Stimulated activated CD8-positive, alpha-beta memory T cell treated with anti-CD3 and anti-CD28 coated beads, Interleukin-2, amount 100 ng/mL, for 1 hour (primary cell): Measurements from ENCODE around the gene TENM3.

Experiments
- DNase-seq, 2 donors: peaks; one replicate each; pipeline ENCODE4 v3.0.0-alpha.2; 2020; ENCODE audit warnings: low read depth in 2 of 2

Gene TENM3

DNA sequence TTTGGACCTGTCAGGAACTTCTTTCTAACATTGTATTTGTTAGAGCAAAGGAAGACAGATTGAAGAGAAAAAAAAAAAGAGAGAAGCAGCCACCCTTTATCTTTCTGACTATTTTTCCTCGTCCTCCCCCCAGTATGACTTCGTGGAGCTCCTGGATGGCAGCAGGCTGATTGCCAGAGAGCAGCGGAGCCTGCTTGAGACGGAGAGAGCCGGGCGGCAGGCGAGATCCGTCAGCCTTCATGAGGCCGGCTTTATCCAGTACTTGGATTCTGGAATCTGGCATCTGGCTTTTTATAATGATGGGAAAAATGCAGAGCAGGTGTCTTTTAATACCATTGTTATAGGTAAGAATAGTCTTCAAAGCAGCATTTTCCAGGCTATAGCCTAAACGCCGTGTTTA is 436.3 kb downstream of the TENM3 start:
- no peak for DNase-seq

DNA sequence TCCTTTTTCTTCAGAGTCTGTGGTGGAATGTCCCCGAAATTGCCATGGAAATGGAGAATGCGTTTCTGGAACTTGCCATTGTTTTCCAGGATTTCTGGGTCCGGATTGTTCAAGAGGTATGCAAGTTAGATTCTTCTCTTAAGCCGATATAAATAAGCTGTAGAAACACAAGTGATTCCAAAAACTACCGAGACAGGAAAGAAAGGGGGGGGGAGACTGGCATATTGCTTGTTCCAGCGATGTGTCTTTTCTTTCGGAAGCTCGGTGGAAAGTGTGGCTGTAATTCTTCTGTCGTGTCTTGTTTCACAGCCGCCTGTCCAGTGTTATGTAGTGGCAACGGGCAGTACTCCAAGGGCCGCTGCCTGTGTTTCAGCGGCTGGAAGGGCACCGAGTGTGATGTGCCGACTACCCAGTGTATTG is 437.0 kb downstream of the TENM3 start:
- no peak for DNase-seq

DNA sequence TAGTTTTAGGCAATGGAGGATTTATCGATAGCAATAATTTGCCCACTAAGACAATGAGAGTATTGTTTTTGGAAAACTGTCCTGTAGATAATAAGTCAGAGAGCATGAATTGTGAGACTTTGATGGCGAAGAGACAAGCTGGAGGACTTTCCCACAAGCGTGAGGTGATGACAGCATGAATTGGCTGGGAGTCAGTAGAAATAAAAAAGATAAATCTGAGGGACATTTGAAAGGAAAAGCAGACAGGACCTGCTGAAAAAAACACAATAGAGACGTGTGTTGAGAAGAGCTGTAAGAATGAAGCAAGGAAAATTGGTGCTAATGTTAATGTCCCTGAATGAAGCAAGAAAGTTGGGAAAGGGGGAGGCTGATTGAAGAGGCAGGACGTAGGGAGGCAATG is 440.5 kb downstream of the TENM3 start:
- no peak for DNase-seq

DNA sequence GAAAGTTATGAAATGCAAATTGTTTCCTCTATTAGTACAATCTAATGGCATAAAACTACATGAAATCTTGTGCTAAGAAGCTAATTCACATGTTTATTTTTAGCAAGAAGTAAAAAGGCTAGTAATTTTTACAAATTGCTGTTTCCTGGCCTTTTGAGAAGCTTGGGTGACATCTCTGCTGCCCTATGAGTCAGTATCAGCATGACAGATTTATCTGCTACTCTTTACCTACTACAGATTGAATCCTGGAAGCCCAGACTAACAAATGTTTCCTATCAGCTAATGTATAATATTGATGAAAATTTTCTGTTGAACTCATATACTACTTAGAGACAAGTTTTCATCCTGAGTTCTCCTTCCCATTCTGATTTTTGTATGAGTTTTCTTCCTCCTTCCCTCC is 441.6 kb downstream of the TENM3 start:
- DNase-seq = no peak

DNA sequence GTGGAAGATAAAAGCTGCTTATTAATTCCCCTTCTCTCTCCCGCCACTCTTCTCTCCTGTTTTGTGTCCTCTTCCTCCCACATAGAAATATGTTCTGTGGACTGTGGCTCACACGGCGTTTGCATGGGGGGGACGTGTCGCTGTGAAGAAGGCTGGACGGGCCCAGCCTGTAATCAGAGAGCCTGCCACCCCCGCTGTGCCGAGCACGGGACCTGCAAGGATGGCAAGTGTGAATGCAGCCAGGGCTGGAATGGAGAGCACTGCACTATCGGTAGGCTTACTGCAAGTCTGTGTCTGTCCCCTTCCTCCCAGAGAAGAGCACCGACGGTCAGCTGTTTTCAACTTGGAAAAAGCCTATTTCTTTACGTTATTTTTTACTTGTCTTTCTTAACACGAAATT is 444.9 kb downstream of the TENM3 start:
- DNase-seq = no peak

DNA sequence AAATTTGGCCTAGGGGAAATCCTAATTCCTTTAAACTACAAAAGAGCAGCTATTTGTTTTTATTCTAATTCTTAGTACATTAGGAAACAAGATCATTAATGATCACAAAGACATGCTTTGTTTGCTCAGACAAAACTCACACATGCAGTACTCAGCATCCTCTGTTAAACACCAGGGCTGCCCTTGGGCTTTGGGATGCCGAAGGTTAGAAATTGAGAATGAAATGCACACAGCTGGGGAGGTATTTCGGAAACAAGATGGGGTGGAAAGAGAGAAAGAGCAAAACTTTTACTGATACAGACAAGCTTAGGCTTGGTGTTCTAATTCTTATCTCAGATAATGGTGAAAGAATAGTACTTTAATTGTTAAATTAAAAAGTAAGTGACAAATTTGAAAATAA is 451.3 kb downstream of the TENM3 start:
- DNase-seq = no peak

DNA sequence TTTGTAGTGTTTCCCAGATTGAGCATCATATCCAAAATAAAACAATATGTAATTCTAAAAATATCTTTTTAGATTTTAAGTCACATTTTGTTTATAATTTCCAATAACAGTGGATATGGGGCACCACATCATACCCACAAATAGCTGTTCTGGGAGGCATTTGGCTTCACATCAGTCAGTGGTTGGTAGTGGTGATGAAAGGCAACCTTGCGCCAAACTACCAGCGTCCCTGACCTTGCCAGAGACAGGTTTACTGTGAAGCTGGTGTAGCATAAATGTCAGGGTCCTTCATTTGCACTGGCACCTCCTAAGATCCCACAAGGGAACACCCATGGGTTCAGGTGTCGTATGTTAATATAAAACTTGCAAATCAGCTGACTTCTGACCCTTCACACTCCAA is 451.8 kb downstream of the TENM3 start:
- DNase-seq = no peak

DNA sequence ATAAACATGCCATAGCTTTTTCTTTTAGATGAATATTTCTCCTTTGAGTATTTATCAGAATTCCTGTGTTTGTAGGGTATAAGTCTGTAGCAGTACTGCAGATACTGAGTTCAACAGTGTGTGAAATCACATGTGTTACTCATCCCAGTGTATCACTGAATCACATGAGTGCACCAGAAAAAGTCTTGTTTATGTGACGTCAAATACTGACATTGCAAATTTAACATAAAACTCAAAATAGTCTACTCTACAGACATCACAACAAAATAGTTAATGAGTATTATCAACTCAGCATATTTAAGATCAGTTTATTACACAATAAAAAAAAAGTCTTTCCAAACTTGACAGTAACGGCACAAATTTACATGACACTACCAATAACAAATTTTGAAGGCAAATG is 452.6 kb downstream of the TENM3 start:
- DNase-seq = no peak

DNA sequence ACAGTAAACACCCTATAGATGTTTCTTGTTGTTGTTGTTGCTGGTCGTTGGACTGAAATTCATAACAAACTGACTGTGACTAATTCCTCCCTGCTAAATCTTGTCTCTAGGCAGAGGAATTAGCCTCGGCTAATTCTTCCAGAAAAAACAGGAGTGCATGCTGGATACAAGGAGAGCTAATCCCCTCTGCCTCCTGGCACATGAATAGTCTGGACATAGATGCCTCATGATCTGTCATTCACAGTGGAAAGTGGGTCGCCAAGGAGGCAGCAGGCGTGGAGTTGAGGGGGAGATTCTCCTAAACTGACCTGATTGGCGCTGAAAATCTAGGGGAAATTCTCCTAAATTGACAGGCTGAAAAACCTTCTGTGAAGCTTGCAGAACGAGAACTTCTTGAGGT is 453.9 kb downstream of the TENM3 start:
- DNase-seq = no peak

DNA sequence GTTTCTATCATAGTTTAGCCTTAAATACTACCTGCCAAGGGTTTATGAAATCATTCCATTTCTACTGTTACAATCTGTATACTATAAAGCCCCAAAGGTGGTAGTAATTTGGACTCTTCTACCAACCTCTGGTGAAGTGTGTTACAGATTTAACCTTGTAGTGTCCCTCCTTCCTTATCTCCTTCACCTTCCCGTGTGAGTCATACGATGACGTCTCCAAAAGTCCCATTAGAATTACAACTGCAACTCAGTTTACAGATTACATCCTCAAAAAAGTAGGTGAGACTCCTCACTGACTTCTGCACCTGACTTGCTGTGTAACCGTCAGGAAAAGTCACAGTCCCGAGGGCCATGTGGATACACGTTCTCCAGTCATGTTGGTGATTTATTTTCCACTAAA is 455.0 kb downstream of the TENM3 start:
- DNase-seq = no peak

DNA sequence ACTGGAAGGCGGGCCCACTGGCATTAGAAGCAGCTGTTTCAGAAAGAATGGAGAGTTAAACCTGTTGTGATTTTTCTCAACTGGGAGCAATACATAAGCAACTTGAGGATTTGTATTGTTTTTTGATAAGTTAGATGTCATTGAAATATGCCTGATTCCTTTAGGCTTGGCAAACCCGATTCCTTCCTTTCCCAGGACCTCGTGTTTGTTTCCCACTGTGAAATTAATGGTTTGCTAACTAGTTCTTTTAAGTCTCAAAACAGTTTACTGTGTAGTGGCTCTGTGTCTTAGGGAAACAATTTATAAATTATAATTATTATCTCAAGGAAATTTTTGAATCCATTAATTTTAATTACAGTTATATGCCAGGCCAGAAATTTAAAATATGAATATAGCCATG is 456.0 kb downstream of the TENM3 start:
- no peak for DNase-seq

DNA sequence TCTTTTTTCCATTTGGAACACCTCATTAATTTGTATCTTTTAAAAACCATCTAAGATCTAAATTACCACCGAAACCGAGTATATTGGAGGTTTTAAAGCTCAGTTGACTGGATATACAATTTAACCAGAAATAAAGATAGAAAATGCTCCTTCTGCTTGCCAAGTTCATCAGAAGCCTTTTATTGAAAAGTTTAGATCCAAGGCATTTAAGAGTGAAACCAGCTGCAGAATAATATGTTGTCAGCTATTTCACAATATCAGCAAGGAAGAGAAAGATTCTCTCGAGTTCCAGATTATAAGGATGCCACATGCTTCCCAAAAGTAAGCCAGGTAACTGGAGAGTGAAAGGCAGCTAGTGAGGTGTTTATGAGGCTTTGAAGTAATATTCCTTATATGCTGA is 456.6 kb downstream of the TENM3 start:
- DNase-seq = no peak

DNA sequence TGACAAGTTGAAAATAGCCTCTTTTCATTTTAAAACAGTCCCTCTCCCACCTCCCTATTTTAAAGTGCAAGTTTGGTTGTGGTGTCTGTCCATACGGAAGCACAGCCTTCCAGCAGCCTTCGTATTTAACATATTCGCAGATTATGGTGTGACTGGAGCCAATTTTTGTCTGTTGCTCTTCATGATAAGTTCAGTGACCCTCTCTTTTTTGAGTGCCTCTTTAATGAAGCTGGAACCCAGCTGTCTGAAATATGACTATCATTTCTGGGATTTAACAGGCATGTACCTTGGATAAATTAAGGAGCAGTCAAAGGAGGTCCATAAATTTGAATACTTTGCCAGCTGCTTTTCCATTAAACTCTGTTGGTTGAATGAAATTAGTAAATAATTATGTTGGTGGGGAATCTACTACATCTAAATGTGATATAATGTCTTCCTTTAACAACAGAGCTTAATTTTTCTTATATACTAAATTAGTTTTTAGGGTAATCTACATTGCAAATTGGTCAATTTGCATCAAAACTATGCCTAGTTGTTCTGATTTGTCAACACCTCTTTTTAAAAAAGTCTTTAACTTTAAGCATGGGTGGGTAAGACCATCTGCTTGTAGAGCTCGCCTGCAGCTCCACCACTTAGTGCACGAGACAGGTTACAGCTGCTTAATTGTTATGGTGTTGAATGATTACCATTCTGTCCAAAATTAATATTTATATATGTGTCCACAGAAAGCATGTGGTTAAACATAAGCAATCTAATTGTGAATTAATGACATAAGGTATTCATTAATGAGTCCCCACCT is 457.4 kb downstream of the TENM3 start:
- no peak for DNase-seq

DNA sequence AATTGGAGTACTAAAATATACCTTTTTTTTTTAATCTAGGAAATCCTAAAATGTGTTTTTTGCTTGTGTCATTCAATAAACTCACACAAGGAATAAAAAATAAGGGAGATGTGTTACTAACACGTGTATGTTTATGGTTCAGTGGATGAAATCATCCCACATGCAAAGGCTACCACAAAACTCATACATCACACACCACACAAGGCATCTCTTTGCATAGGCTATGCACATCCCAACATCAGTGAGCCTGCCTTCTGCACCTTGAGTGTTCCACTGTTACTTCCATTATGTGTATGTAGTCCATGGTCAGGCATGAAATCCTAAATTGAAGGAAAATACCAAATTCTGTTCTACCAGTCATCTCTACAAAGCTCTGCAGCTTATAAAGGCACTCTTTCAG is 460.9 kb downstream of the TENM3 start:
- no peak for DNase-seq

DNA sequence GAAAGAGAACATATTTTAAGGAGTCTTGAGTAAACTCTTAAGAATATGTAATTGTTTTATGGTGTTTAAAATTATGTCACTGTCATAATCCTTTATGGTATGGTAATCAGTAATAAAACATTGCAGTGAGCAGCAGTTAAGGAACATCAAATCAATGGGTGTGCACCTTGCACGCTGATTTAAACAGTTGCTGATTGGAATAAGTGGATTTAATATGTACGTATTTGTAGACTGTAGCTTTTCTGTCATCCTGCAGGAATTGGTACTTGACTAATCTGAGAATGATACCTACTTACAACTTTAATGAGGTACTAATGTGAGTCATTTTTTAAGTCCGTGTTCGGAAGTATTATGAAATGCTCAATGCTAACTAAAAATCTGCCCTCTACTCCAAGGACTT is 461.7 kb downstream of the TENM3 start:
- DNase-seq = no peak

DNA sequence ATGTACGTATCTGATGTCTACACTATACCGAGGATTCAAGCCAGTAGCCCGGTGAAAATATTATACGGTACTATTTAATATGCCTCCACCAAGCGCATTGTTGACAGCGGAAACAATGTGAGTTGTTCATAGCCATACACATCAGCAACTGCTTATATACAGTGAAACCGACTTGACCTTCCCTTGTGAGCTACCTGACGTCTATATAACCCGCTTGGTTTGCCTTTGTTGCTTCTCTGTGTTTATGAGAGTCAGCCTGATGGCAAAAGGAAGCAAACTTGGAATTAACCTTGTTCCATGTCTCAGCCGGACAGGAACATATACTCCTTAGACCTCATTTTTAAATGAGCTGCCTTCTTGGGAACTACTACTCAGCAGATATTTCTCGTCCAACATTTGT is 462.2 kb downstream of the TENM3 start:
- no peak for DNase-seq

DNA sequence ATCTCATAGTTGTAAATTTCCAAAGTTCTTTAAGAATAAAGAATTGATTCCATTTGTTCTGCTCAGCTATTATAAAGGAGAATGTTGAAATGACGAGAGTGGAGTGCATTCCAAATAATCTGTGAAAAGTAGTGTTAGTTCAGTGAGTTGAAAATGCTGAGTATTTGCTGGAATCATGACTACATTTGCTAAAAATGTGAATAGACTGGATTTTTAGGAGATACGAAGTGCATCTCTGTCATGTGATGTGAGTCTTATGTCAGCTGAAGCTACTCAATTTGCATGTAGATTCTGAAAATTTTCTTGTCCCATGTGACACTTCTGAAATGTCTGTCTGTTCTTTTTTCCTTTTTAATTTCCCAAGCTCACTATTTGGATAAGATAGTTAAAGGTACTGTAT is 468.0 kb downstream of the TENM3 start:
- no peak for DNase-seq

DNA sequence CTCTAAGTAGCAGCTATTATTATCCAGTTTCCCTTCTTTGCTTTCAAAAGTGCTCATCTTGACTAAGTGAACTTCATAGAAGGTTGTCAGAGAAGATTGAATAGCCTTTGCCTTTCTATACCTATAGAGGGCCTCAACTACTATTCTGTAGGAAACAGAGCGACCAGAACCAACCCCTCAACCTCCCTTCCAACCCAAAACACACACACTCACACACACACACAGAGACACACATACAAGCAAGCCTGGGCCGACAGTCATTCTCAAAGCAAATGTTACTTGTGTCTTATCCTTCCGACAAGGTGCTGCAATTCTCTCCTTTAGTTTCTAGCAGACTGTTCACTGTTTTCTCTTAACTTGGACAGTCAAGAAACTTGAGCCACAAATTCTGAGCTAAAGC is 472.3 kb downstream of the TENM3 start:
- no peak for DNase-seq

DNA sequence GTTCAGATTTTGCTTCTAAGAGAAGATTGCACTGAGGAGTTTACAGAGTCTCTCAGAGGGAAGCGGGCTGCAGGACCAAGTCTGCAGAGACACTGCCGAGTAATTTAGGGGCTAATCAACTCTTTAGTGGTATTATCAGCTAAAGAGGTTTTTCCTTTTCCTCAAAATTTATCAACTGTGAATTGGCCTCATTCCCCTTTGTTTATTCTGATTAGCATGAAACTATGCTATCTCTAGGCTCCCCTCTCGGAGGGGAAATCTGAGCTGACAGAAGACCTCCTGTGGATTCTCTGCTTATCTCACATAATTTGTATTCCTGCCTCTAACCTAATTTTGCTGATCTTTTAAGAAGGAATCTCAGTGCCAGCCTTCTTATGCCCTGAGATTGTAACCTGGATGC is 473.0 kb downstream of the TENM3 start:
- DNase-seq = no peak

DNA sequence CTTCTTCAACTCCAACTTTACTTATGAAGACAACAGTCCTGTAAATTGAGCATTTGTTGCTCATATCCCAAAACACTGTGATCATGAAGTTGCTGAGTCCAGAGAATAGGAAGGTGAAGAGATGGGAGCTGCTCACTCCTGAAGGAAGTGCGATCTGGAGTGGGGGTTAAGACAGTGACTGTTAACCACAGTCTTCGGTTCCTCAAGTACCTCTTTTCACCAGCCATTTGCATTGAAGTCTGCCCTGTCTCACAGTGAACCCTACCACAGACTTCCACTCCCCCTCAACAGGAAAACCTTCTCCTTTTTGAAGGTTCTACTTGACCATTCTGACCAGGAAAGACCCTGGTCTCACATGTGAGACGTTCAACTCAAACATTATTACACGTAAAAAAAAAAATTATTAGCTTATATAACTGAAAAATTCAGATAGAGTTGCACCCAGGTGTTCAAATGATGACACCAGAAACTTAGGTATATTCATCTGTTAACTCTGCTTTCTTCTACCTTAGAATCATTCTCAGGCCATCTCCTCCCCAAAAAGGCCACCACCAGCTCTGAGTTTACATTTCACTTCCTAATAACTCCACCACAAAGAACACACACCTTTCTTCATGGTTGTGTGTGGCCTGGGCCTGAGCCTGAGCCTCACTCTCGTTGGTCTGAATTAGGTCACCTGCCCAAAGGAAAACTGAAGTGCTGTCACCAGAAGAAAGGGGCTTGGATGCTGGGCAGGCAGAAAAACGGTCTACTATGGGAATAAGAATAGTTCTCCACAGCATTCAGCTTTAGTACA is 474.8 kb downstream of the TENM3 start:
- DNase-seq = no peak

DNA sequence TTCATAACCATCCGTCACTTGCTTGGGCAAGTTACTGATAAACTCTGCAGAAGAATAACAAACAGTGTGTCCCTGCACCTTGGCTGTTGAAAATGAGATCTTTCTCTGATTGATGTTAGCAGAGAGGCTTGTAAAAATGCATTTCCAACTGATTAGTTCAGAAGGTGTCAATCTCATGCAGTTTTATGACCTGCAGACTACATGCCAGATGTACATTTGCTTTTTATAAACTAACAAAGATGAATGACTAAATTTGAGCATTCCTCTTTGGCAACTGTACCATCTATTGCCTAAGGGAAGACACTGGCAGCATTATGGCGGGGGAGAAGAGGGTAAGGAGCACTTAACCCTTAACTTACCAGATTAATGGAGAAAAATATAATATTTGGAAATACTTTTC is 481.2 kb downstream of the TENM3 start:
- DNase-seq = no peak

DNA sequence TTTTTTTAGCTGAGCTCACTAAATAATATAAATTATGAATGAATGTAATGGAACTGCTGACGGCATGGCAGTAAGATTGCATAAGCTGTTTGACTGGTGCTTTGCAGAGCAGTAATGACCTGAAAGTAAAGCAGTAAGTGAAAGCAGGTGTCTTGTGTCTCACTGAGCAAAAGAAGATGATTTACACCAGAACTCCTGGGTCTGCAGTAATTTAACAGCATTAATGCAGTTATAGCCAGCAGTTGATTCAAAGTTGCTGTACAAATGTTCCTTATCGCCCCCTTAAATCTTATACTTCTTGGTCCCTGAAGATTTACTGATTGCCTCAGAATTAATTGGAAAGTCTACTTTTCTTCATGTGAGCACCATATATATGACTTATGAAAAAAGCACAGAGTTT is 486.3 kb downstream of the TENM3 start:
- DNase-seq = no peak

DNA sequence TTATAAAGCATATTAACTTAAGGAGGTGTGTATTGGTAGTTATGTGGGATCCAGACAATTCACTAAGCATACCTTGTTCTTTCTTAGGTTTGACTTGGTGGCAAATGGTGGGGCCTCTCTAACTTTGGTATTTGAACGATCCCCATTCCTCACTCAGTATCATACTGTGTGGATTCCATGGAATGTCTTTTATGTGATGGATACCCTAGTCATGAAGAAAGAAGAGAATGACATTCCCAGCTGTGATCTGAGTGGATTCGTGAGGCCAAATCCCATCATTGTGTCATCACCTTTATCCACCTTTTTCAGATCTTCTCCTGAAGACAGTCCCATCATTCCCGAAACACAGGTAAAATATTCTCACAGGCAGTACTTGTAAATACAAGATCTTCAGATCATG is 487.6 kb downstream of the TENM3 start:
- no peak for DNase-seq
